Parathyroid adenoma (tissue), 2 donors: ENCODE data around the gene TIMM10B.

Experiments used
- H2AFZ ChIP-seq: fragments of 300-600 bp; sonication (generic); one replicate; pipeline ENCODE4 v1.7.0; 2017; ENCODE audit warnings: antibody characterized with exemption, mild to moderate bottlenecking
- H3K27ac ChIP-seq: fragments of 300-600 bp; sonication (generic); one replicate; pipeline ENCODE4 v1.7.0; 2017
- H3K27me3 ChIP-seq: fragments of 300-600 bp; sonication (generic); one replicate; pipeline ENCODE4 v1.7.0; 2017; ENCODE audit warnings: low read length; ENCODE audit not compliant: control insufficient read depth, insufficient read depth
- H3K36me3 ChIP-seq: fragments of 300-600 bp; sonication (generic); one replicate; pipeline ENCODE4 v1.7.0; 2017; ENCODE audit warnings: low read length; ENCODE audit not compliant: control insufficient read depth, insufficient read depth
- H3K4me1 ChIP-seq: fragments of 300-600 bp; sonication (generic); one replicate; pipeline ENCODE4 v1.7.0; 2017; ENCODE audit warnings: control low read depth
- H3K4me2 ChIP-seq: fragments of 300-600 bp; sonication (generic); one replicate; pipeline ENCODE4 v1.7.0; 2017; ENCODE audit warnings: low read length
- H3K4me3 ChIP-seq: fragments of 300-600 bp; sonication (generic); one replicate; pipeline ENCODE4 v1.7.0; 2017; ENCODE audit warnings: low read depth, low read length
- H3K79me2 ChIP-seq: fragments of 300-600 bp; sonication (generic); one replicate; pipeline ENCODE4 v1.7.0; 2017; ENCODE audit warnings: control low read depth
- H3K9ac ChIP-seq: fragments of 300-600 bp; sonication (generic); one replicate; pipeline ENCODE4 v1.7.0; 2017; ENCODE audit warnings: mild to moderate bottlenecking
- H3K9me3 ChIP-seq: fragments of 300-600 bp; sonication (generic); one replicate; pipeline ENCODE4 v1.7.0; 2017; ENCODE audit warnings: low read length; ENCODE audit not compliant: control insufficient read depth
- TF ChIP-seq, protein P1 (sequence below): fragments of 300-600 bp; sonication (generic); IDR thresholded peaks from one replicate; pipeline ENCODE4 v1.7.0; 2017; ENCODE audit warnings: antibody characterized with exemption, mild to moderate bottlenecking
- donor health status: primary hyperparathyroidism.

The TIMM10B gene

DNA sequence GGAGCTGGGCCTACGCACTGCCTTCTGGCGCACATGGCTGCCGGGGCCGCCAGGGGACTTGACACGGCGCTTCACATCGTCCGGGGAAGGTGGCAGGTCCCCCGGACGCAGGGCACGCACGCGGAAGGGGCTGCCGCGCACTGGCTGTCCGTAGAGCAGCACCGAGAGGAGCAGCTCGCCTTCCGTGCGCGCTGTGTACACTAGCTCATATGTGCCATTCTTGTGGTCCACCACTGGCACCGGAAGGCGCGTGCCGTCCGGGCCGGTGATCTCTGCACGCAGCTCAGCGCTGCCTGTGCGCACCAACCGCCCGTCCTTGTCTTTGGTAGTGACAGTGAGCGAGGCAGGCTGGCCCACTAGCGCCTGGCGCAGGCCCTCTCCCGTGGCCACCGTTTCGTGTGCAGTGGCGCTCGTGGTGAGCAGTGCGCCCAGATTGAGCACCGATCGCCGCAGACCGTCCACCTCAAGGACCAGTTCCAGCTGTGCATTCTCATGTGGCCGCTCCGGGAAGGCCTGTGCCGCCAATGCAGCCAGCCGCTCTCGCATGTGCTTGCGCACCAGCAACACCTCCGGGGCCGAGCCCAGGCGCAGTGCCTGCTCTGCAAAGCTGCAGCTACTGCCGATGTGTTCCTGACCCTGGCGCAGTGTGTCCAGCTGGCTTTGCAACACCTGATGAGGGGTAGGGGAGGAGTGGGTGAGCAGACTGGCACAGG is 24.8 kb upstream of the TIMM10B start:
- no peaks in the 10 kb centered on the region for H3K27me3 ChIP-seq
- no peak overlapping the region for H3K9ac ChIP-seq
- TF ChIP-seq, protein P1, sequence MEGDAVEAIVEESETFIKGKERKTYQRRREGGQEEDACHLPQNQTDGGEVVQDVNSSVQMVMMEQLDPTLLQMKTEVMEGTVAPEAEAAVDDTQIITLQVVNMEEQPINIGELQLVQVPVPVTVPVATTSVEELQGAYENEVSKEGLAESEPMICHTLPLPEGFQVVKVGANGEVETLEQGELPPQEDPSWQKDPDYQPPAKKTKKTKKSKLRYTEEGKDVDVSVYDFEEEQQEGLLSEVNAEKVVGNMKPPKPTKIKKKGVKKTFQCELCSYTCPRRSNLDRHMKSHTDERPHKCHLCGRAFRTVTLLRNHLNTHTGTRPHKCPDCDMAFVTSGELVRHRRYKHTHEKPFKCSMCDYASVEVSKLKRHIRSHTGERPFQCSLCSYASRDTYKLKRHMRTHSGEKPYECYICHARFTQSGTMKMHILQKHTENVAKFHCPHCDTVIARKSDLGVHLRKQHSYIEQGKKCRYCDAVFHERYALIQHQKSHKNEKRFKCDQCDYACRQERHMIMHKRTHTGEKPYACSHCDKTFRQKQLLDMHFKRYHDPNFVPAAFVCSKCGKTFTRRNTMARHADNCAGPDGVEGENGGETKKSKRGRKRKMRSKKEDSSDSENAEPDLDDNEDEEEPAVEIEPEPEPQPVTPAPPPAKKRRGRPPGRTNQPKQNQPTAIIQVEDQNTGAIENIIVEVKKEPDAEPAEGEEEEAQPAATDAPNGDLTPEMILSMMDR, result no peak
- H2AFZ ChIP-seq, result no peak overlapping the region
- no peak overlapping the region for H3K27ac ChIP-seq
- H3K4me1 ChIP-seq, result no peaks in the 10 kb centered on the region
- no peaks in the 10 kb centered on the region for H3K79me2 ChIP-seq
- no peaks in the 10 kb centered on the region for H3K9me3 ChIP-seq
- no peak overlapping the region for H3K4me3 ChIP-seq
- no peaks in the 10 kb centered on the region for H3K36me3 ChIP-seq
- H3K4me2 ChIP-seq, result no peak overlapping the region

DNA sequence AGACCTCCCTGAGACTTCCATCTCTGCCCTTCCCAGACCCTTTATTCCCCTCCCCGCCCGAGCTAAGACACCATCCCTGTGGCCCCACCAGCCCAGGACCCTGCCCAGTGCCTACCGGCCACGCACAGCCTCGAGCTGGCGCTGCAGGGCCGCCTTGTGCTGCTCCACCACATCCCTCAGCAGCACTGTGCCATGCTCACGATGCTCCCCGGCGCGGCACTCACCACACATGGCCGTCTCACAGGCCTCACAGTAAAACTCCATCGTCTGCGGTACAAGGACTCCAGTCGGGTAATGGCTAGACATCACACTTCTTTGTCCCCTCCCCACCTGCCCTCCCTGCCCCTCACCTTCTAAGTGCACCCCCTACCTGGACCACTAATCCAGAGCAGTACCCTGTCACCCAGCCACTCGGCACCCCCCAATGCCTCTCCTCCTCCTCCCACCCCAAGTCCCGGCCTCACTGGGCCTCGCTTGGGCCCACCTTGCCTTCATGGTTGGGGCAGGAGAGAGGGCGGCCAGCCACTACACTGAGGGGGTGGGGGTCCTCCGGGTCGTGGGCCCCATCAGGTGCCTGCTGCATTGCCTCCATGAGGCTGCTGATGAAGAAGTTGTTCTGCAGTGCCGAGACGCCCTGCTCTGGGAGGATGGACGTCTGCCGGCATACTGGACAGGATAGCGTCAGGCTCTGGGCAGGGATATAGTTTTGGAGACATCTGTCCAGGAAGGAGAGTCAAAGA is 23.6 kb upstream of the TIMM10B start:
- Histone ChIP-seq H3K4me2 (no peak overlapping the region), H3K79me2 (no peaks in the 10 kb centered on the region), H3K9me3 (no peaks in the 10 kb centered on the region), H3K4me3 (no peak overlapping the region), H3K9ac (no peak overlapping the region), H3K27ac (no peak overlapping the region), H3K27me3 (no peaks in the 10 kb centered on the region), H2AFZ (no peak overlapping the region), H3K36me3 (no peaks in the 10 kb centered on the region), H3K4me1 (no peaks in the 10 kb centered on the region)
- TF ChIP-seq, protein P1, result no peak

DNA sequence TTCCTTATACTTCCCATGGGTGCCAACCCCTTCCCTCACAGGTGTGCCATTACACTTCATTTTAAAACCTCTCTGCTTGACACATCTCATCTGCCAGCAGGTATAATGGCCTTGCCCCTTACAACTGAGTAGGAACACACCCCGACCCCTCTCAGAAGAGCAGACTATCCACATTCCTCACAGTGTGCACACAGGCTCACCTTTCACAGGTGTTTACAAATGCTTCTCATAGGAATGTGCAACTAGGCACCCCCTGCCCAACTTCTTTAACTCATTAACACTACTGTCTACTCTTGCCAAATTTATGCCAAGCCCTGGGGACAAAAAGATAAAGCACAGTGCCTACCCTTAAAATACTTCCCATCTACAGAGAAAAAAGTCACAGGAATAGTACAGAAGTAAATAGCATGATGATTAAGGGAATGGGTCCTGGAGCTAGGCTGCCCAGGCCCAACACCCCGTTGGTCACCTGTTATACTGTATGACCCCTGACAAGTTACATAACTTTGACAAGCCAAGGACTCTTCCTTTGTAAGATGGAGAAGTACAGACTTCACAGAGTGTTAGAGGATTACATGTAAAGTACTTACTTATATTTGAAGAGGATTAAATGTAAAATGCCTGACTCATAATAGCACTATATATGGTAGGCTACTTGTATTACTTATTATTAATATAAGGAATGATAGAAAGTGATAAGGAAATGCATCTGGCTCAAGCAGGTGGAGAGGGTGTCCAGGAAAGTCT is 22.8 kb upstream of the TIMM10B start:
- Histone ChIP-seq H2AFZ (no peak overlapping the region), H3K4me3 (no peak overlapping the region), H3K27me3 (no peaks in the 10 kb centered on the region), H3K79me2 (no peaks in the 10 kb centered on the region), H3K9ac (no peak overlapping the region), H3K36me3 (no peaks in the 10 kb centered on the region), H3K4me2 (no peak overlapping the region), H3K27ac (no peak overlapping the region), H3K9me3 (no peaks in the 10 kb centered on the region), H3K4me1 (no peaks in the 10 kb centered on the region)
- TF ChIP-seq, protein P1, result no peak

DNA sequence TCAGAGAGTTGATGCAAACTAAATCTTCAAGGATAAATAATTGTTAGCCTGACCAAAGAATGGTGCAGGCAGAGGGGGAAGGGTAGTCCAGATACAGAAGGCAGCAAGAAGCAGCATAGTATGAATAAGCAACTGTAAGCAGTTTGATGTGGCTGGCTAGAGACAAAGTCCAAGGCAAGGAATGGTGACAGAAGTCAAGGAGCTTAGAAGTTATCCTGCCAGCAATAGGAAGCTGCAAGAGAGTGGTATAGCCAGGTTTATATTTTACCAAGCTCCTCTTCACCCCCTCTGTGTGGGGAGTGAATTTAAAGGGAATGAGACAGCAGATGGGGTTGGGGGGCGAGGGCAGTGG is 22.2 kb upstream of the TIMM10B start:
- Histone ChIP-seq H3K36me3 (no peaks in the 10 kb centered on the region), H3K27ac (no peak overlapping the region)
- TF ChIP-seq, protein P1, result no peak

More for the DNA sequence above, 22.2 kb upstream of the TIMM10B start:
- no peak overlapping the region for H3K4me3 ChIP-seq
- H3K79me2 ChIP-seq, result no peaks in the 10 kb centered on the region
- no peak overlapping the region for H3K9ac ChIP-seq
- no peaks in the 10 kb centered on the region for H3K27me3 ChIP-seq
- H3K9me3 ChIP-seq, result no peaks in the 10 kb centered on the region
- no peaks in the 10 kb centered on the region for H3K4me1 ChIP-seq
- no peak overlapping the region for H2AFZ ChIP-seq
- H3K4me2 ChIP-seq, result no peak overlapping the region
